NCI-H345 treated with DMSO at 0.1 percent for 48 hours (cell line): ENCODE results near the gene SLC25A44.
"Not testable (repeated sequence)": the region's sequence is repeated elsewhere in the genome, so short reads cannot be mapped to it uniquely, and the experiment has no call there.

ENCODE experiments used
- DNase-seq: peaks from one replicate; lab custom pipeline; 2025; ENCODE audit not compliant: unreplicated experiment; lab: John Stamatoyannopoulos, UW

The SLC25A44 gene

GRCh38 chr1:156163712-156164111 is 30.2 kb upstream of the SLC25A44 start:
- no peak for DNase-seq

- no peak for DNase-seq
These were observed 29.6 kb upstream of the SLC25A44 start for GRCh38 chr1:156164125-156164831.

GRCh38 chr1:156165083-156165482 is 28.8 kb upstream of the SLC25A44 start:
- DNase-seq, result no peak

GRCh38 chr1:156167536-156167935 is 26.4 kb upstream of the SLC25A44 start:
- DNase-seq, result no peak

GRCh38 chr1:156172696-156173470 is 21.0 kb upstream of the SLC25A44 start:
- DNase-seq, result no peak

- DNase-seq, result no peak
These were observed 17.2 kb upstream of the SLC25A44 start for GRCh38 chr1:156176610-156177210.

GRCh38 chr1:156177919-156178654 is 15.8 kb upstream of the SLC25A44 start:
- DNase-seq, result no peak

GRCh38 chr1:156180471-156180870 is 13.4 kb upstream of the SLC25A44 start:
- no peak for DNase-seq

- DNase-seq, result not testable (repeated sequence)
These were observed 12.4 kb upstream of the SLC25A44 start for GRCh38 chr1:156181391-156181924.

DNA sequence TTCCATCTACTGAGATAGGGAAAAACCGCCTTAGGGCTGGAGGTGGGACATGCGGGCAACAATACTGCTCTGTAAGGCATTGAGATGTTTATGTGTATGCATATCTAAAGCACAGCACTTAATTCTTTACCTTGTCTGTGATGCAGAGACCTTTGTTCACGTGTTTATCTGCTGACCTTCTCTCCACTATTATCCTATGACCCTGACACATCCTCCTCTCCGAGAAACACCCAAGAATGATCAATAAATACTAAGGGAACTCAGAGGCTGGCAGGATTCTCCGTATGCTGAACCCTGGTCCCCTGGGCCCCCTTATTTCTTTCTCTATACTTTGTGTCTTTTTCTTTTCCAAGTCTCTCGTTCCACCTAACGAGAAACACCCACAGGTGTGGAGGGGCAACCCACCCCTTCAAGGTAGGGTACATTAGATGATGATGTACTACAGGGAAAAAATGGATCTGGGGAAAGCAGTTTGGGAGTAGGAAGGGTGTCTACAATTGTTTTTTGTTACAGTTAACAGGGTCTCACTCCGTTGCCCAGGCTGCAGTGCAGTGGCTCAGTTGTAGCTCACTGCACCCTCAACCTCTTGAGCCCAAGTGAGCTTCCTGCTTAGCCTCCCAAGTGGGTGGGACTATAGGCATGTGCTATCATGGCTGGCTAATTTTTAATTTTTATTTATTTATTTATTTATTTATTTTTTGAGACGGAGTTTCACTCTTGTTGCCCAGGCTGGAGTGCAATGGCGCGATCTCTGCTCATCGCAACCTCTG is 11.7 kb upstream of the SLC25A44 start:
- not testable (repeated sequence) for DNase-seq

DNA sequence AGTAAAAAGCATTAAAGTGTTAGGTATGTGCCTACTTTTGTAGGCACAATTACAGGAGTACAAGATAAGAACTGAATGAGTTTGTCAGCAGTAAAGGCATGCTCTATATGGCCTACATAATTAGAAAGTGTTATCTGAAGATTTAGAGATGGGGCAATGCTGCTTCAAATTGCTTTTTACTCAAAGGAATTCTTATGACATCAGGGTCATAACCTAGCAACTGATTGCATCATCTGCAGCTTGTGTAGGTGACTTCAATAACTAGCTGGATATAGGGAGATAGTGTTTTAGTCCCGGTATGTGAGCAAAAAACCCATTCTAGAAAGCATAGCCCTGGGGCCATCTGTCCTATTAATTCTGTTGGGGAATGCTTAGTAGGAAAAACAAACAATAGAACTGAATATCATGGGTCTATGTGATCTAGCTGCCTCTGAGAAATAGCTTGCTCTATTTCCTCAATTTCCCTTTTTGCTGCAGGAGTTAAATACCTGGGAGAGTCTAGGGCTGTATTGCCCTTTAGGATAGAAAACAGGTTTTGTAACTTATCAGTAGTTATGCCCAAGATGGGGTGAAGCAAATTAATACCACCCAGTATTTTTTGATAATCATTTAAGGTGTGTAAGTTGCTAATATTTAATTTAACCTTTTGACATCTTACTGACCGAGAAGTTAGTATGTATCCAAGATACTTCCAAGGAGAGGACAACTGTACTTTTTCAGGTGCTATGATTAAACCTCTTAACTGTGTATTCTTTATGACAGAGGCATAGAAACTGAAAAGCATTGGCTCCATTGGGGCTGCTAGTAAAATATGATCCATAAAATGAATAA is 7.3 kb upstream of the SLC25A44 start:
- not testable (repeated sequence) for DNase-seq

DNA sequence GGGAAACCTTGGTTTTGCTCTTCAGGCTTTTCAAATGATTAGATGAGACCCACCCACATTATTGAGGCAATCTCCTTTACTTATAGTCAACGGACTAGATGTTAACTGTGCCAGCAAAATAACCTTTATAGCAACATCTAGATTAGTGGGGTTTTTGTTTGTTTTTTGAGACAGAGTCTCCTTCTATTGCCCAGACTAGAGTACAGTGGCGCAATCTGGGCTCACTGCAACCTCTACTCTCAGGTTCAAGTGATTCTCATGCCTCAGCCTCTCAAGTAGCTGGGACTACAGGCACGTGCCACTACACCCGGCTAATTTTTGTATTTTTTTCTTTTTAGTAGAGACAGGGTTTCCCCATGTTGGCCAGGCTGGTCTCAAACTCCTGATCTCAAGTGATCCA is 3.6 kb upstream of the SLC25A44 start:
- not testable (repeated sequence) for DNase-seq

- DNase-seq, result no peak
These were observed 2.5 kb upstream of the SLC25A44 start for GRCh38 chr1:156191292-156191964.

GRCh38 chr1:156193208-156193487 is 756 bp upstream of the SLC25A44 start:
- DNase-seq, result no peak

GRCh38 chr1:156194300-156194652 is 372 bp downstream of the SLC25A44 start:
- DNase-seq, result no peak

GRCh38 chr1:156195853-156196252 is 1.9 kb downstream of the SLC25A44 start:
- DNase-seq, result no peak

DNA sequence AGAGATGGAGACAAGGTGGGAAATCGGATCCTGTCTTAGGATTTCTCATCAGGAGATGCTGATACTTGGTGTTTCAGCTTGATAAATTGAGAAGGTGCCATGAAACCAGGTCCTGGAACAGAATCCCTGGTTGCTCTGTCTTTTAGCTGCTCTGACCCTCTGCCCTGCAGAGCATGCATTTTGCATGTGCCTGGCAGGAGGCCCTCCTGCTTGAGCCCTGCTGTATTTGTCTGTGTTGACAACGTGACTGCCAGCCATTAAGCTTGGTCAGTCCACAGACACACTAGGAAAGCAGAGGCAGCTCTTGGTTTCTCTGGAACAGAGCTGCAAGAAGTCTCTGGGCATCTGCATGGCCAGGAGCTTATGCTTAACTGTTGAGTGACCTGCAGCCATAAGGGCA is 2.5 kb downstream of the SLC25A44 start:
- DNase-seq, result no peak

- no peak for DNase-seq
These were observed 5.0 kb downstream of the SLC25A44 start for GRCh38 chr1:156198831-156199349.

DNA sequence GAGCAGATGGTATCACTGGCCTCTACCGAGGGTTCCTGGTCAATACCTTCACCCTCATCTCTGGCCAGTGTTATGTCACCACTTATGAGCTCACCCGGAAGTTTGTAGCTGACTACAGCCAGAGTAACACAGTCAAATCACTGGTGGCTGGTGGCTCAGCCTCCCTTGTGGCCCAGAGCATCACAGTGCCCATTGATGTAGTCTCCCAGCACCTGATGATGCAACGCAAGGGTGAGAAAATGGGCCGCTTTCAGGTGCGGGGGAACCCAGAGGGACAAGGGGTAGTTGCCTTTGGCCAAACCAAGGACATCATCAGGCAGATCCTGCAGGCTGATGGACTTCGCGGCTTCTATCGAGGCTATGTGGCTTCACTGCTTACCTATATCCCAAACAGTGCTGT is 6.1 kb downstream of the SLC25A44 start:
- no peak for DNase-seq
